Neuron (in vitro differentiated cells): ENCODE results near the gene MZT1.
A peak's percentile ranks its signal among the peaks of the same experiment; 100 is the strongest.
"Not testable (repeated sequence)": the region's sequence is repeated elsewhere in the genome, so short reads cannot be mapped to it uniquely, and the experiment has no call there.

Experiments
- H2AFZ ChIP-seq: one replicate; pipeline ENCODE4 v1.6.1; 2013; ENCODE audit warnings: low read depth, mild to moderate bottlenecking, inconsistent platforms, low read length, moderate library complexity
- H3K27me3 ChIP-seq: one replicate; pipeline ENCODE4 v1.6.1; 2013; ENCODE audit warnings: low read length; ENCODE audit not compliant: insufficient read depth
- H3K36me3 ChIP-seq: one replicate; pipeline ENCODE4 v1.6.1; 2013; ENCODE audit warnings: low read length; ENCODE audit not compliant: insufficient read depth
- H3K4me1 ChIP-seq: one replicate; pipeline ENCODE4 v1.6.1; 2013; ENCODE audit warnings: low read length; ENCODE audit not compliant: insufficient read depth
- H3K4me3 ChIP-seq: 2 replicates; pipeline ENCODE4 v1.5.1; 2013; ENCODE audit warnings: mild to moderate bottlenecking, low read length, moderate library complexity
- H3K9me3 ChIP-seq: one replicate; pipeline ENCODE4 v1.6.1; 2013; ENCODE audit warnings: low read length

Gene MZT1, protein sequence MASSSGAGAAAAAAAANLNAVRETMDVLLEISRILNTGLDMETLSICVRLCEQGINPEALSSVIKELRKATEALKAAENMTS

DNA sequence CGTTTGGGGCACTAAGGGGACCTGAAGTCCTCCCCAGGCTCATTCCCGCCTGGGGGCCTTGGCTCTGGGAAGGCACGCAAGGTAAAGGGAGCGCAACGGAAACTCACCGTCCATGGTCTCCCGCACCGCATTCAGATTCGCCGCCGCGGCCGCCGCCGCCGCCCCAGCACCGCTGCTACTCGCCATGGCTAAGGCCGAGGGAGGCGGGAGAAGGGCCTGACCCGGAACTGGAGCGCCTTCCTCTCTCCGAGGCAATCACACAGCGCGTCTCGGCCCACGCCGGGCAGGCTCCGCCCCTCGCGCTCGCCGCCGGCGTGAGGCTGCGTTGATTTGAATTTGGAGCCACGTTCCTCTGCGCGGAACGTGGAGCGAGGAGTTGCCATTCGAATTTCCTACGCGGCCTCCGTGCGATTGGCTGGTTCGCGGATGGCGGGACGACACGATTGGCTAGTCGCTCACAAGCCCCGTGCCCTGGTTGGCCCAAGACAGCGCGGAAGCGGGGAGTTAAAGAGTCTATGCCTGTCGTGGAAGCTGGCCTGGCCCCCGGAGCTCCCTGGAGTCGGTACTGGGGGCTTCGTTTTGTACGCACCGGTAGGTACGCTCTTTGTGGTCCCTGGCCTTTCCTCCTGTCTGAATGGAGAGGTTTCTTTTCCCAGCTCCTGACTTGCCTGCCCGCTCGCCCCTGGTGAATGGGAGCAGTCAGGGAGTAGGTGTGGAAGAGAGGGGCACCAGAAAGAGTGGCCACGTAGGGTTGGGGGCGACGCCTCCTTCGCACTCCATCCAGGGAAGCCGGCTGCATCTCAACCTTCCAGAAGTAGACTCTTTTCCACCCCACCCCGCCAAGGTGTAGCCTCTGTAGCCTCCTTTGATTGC is at the start of gene MZT1, which contains the start of gene BORA:
TSS of gene MZT1 (minus strand) at position 213 of the 873 bp plus-strand sequence. CDS start at position 186, 27 bp downstream.
TSS of gene BORA (plus strand) at position 507 of the 873 bp plus-strand sequence. CDS start 1,018 bp downstream, outside the sequence.
- peak within 1 kb of the TSS; percentile 89 for H2AFZ ChIP-seq
- H3K36me3 ChIP-seq: peaks cover 21% of the 10 kb centered on the region
- peaks cover 3% of the 10 kb centered on the region for H3K9me3 ChIP-seq
- no peaks in the 10 kb centered on the region for H3K27me3 ChIP-seq
- peak within 1 kb of the TSS; percentile 91 for H3K4me3 ChIP-seq
- H3K4me1 ChIP-seq: peaks cover 16% of the 10 kb centered on the region

DNA sequence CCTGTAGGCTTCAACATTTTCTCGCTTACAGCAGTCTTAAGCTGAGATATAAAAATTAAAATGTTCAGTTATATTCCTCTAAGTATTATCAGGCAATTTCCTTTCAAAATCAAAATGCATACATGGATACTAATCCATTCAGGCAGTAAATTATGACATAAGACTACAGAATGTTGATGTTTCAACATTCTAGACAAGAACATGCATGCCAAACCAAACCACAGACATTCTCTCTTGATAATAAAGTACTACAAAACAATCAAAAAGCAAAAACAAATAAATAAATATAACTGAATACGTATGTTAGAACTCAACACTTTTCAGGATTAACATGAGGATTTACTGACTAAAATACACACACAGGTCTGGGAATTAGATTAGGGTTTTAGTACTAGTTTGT is 46.6 kb upstream of the MZT1 start:
- Histone ChIP-seq H3K36me3 (peaks cover 85% of the 10 kb centered on the region), H3K4me1 (no peaks in the 10 kb centered on the region), H3K4me3 (no peak overlapping the region), H3K9me3 (no peaks in the 10 kb centered on the region), H2AFZ (no peak overlapping the region), H3K27me3 (no peaks in the 10 kb centered on the region)

DNA sequence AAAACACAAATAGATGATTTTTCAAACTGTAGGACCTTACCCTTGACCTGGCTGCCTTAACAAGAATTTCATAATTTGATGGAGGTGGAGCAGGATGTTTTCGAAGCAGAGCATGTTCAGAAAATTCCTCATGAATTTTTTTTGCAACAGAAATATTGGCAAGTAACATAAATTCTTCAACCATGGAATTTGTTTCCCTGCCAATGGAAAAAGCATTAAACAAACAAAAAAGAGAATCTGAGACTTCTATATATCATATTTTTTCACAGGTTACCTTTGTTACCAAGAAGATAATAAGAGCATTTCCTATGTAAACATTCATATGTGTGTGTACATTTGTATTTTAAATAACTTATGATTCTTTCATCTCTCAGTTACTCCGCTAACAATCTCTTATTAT is 36.0 kb upstream of the MZT1 start:
- Histone ChIP-seq H3K4me1 (no peaks in the 10 kb centered on the region), H2AFZ (no peak overlapping the region), H3K4me3 (no peak overlapping the region), H3K9me3 (no peaks in the 10 kb centered on the region), H3K36me3 (peaks cover 93% of the 10 kb centered on the region), H3K27me3 (no peaks in the 10 kb centered on the region)

DNA sequence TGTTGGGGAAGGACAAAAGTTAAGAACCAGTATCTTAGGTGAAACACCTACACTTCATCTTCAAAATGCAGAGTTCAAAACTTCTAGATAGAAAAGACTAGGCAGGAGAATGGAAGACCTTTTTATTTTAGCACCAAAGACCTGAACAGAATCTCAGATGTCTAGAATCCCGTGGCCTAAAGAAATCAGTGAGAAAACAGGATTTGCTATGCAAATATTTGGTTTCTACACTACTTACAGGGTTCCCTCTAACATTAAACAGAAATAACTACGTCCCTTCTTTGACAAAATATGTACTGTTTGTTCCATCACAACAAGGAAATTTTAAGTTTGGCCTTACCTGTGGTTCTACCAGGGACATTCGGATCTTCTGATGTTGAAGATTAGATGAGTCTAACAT is 32.8 kb upstream of the MZT1 start:
- Histone ChIP-seq H3K9me3 (no peaks in the 10 kb centered on the region), H2AFZ (no peak overlapping the region), H3K36me3 (peaks cover 89% of the 10 kb centered on the region), H3K4me1 (no peaks in the 10 kb centered on the region), H3K4me3 (no peak overlapping the region), H3K27me3 (no peaks in the 10 kb centered on the region)

DNA sequence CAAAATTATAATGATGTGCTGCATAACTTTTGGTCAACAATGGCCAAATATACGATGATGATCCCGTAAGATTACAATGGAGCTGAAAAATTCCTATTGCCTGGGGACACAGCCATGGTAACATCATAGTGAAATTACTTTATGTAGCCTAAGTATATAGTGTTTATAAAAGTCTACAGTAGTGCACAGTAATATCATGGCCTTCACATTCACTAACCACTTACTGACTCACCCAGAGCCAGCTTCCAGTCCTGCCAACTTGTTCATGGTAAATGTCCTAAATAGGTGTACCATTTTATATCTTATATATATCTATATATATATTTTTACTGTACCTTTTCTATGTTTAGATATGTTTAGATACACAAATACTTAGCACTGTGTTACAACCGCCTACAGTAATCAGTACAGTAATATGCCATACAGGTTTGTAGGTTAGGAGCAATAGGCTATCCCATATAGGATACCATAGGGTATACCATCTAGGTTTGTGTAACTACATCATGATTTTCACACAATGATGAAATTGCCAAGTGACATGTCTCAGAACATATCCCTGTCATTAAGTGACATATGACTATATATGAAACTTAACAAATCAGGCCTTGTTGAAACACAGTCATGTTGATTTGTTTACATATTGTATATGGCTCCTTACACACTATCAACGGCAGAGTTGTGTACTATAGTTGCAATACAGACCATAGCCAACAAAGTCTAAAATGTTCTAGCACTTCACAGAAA is 30.5 kb upstream of the MZT1 start:
- H3K9me3 ChIP-seq: no peaks in the 10 kb centered on the region
- no peaks in the 10 kb centered on the region for H3K4me1 ChIP-seq
- H3K36me3 ChIP-seq: peaks cover 89% of the 10 kb centered on the region
- no peaks in the 10 kb centered on the region for H3K27me3 ChIP-seq
- no peak overlapping the region for H3K4me3 ChIP-seq
- H2AFZ ChIP-seq: no peak overlapping the region

DNA sequence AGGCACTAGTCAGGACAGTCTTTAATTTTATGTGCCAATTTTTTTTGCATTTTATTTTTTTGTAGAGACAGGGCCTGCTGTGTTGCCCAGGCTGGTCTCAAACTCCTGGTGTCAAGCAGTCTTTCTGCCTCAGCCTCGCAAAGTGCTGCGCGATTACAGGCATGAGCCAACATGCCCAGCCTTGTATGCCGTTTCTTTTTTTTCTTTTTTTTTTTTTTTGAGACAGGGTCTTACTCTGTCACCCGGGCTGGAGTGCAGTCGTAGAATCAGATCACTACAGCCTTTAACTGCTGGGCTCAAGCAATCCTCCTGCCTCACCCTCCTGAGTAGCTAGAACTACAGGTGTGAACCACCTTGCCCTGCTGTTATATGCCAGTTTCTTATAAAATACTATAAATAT is 26.7 kb upstream of the MZT1 start:
- Histone ChIP-seq H3K36me3 (peaks cover 81% of the 10 kb centered on the region), H2AFZ (no peak overlapping the region), H3K4me1 (no peaks in the 10 kb centered on the region), H3K27me3 (no peaks in the 10 kb centered on the region), H3K4me3 (no peak overlapping the region), H3K9me3 (peaks cover 3% of the 10 kb centered on the region)

- H2AFZ ChIP-seq: no peak overlapping the region
- peaks cover 75% of the 10 kb centered on the region for H3K36me3 ChIP-seq
- no peaks in the 10 kb centered on the region for H3K4me1 ChIP-seq
- H3K9me3 ChIP-seq: peaks cover 3% of the 10 kb centered on the region
- no peaks in the 10 kb centered on the region for H3K27me3 ChIP-seq
- no peak overlapping the region for H3K4me3 ChIP-seq
Measured at GRCh38 chr13:72751220-72751619, 23.8 kb upstream of the MZT1 start.

DNA sequence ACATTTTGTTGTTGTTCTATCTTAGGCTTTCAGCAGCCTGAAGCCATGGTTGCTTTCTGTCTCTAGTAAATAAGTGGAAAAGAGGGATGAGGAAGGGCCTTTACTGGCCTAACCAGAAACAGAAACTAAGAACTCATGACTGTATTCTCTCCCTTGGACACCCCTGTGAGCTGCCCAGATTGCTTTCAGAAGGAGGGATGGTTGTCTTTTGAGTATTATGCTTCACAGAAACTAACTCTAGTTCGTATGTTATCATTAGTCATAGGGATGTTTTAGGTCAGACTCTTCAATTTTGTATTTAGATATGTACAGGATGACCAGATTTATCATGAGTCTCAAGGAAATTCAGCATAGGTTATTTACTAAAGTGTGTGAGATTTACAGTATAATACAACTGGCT is 17.8 kb upstream of the MZT1 start:
- Histone ChIP-seq H2AFZ (no peak overlapping the region), H3K9me3 (no peaks in the 10 kb centered on the region), H3K4me3 (no peak overlapping the region), H3K4me1 (no peaks in the 10 kb centered on the region), H3K36me3 (peaks cover 46% of the 10 kb centered on the region), H3K27me3 (no peaks in the 10 kb centered on the region)

DNA sequence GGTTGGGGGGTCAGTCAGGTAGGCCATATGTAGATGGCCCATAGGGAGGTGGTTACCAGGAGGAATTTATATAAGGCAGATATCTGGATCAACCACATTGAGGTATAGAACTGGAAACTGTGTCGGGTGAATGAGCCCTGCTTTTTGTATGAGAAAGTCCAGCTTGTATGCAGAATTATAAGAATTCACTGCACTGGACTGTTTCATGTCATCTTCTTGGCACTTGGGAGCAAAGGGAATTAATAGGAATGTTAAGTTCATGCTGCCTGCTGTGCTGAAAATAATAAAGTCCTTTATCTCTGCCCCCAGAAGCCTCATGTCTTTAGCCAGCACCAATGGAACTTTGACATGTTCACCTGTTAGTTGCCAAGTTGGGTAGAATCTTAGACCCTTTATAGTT is 12.6 kb upstream of the MZT1 start:
- no peaks in the 10 kb centered on the region for H3K27me3 ChIP-seq
- H2AFZ ChIP-seq: no peak overlapping the region
- H3K36me3 ChIP-seq: peaks cover 39% of the 10 kb centered on the region
- H3K9me3 ChIP-seq: no peaks in the 10 kb centered on the region
- H3K4me3 ChIP-seq: no peak overlapping the region
- no peaks in the 10 kb centered on the region for H3K4me1 ChIP-seq

DNA sequence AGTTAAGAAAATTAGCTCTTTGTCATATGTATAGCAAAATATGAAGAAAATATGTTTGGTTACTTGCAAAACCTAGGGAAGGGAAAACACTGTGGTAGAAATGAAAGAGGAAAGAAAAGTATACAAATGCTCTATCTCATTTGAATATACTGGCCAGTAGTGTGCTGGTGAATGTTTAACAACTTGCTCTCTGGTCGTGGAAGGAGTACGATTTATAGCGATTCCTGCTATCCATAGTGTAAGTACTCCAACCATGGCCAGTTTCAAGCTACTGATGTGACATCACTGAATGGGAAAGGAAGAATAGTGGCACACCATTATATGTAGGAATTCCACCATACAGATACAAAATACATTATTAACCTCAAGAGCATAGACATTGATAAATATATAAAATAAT is 9.6 kb upstream of the MZT1 start:
- Histone ChIP-seq H3K4me1 (no peaks in the 10 kb centered on the region), H3K4me3 (no peak overlapping the region), H3K9me3 (no peaks in the 10 kb centered on the region), H3K27me3 (no peaks in the 10 kb centered on the region), H2AFZ (no peak overlapping the region), H3K36me3 (peaks cover 40% of the 10 kb centered on the region)

GRCh38 chr13:72728290-72728605 is 819 bp upstream of the MZT1 start:
- Histone ChIP-seq H2AFZ (peak overlapping the region; percentile 89), H3K36me3 (peaks cover 24% of the 10 kb centered on the region), H3K4me3 (peak overlapping the region; percentile 91), H3K9me3 (peaks cover 3% of the 10 kb centered on the region), H3K4me1 (peaks cover 16% of the 10 kb centered on the region), H3K27me3 (no peaks in the 10 kb centered on the region)

DNA sequence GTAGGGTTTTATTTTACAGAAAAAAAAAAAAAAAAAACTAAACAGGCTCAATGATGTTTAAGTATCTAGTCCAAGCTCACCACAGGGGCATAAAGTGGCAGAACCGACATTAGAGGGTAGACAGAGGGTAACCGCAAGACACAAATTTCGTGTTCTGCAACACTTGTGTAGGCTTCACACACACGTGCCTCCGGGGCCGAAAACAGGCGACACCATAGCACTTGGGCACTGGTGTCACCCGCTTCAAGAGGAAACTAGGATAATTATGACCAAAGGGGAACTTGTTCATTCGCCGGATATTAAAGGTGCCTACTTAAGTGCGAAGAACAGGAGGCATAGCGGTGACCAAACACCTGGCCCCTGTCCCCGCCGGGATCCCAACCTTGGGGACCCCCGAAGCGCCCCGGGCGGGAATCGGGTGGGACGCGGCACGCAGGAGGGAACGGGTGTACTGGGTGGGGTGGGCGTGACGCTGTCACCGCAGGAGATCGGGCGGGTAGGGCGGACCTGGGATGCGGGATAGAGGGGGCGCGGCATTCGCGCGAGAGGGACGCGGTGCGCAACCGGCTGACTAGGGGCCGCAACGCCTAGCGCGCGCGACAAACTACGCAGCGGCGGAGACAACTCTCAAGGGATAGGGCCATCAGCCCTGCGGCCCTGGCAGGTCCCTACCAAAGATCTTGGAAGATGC is 558 bp downstream of the MZT1 start:
- H3K9me3 ChIP-seq: peaks cover 5% of the 10 kb centered on the region
- H3K27me3 ChIP-seq: no peaks in the 10 kb centered on the region
- peaks cover 18% of the 10 kb centered on the region for H3K36me3 ChIP-seq
- H2AFZ ChIP-seq: peak overlapping the region; percentile 86
- peak overlapping the region; percentile 91 for H3K4me3 ChIP-seq
- H3K4me1 ChIP-seq: peaks cover 16% of the 10 kb centered on the region

- not testable (repeated sequence) for H2AFZ ChIP-seq, H3K9me3 ChIP-seq, H3K27me3 ChIP-seq
- H3K36me3 ChIP-seq: peaks cover 16% of the 10 kb centered on the region
- peak overlapping the region; percentile 91 for H3K4me3 ChIP-seq
- peaks cover 16% of the 10 kb centered on the region for H3K4me1 ChIP-seq
Measured at GRCh38 chr13:72726185-72726584, 1.2 kb downstream of the MZT1 start.
